ENCODE measurements around the gene LILRA6.
A peak's percentile ranks its signal among the peaks of the same experiment; 100 is the strongest.
"Not testable (repeated sequence)": the region's sequence is repeated elsewhere in the genome, so short reads cannot be mapped to it uniquely, and the experiment has no call there.

LILRA6 gene

DNA sequence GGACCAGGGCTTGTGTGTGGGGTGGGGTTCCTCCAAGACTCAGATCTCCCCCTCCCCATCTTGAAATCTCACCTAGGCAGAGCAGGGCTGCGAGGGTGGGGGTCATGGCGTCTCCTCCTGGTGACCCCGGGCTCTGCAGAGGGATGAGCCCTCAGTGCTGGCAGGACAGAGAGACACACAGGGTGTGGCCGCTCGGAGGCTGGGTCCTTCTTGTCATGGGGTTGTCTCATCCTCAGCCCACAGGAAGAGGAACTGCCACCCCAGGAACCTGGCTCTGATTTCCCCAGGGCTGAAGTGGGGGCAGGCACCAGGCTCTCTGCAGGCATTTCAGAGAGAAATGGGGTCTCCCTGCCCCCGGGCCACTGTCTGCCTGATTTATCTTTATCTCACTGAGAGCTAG lies at the start of gene LILRA6:
Gene LILRA6 (minus strand): TSS at position 145 of the 400 bp plus-strand sequence.
- not testable (repeated sequence) for DNase-seq

DNA sequence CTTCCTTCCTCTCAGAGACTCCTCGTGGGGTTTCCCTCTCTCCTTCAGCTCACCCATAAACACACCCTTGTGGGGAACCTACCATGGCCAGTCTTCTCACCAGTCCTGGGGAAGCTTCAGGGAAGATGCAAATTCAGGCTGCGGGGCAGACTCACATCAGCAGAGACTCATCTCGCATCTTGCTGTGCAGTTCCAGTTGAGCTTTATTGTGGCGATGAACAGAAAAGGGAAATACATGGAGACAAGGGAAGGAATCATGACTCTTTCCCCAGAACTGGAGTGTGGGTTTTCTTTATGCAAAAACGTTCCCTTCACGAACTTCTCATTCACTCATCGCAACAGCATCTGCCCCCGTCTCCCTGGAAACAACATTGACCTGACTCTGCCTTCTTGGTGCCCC lies 46.6 kb upstream of the LILRA6 start:
- DNase-seq: not testable (repeated sequence)

DNA sequence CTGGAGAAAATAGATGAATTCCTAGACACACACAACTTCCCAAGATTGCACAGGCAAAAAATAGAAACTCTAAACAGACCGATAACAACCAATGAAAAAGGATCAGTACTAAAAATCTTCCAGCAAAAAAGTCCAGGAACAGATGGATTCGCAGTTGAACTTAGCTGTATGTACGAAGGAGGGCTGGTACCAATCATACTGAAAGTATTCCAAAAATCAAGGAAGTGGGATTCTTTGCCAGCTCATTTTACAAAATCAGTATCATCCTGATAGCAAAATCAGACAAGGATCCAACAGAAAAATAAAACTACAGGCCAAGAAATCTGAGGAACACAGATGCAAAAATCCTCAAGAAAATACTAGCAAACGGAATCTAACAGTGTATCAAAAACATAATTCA lies 44.9 kb upstream of the LILRA6 start:
- DNase-seq: no peak

DNA sequence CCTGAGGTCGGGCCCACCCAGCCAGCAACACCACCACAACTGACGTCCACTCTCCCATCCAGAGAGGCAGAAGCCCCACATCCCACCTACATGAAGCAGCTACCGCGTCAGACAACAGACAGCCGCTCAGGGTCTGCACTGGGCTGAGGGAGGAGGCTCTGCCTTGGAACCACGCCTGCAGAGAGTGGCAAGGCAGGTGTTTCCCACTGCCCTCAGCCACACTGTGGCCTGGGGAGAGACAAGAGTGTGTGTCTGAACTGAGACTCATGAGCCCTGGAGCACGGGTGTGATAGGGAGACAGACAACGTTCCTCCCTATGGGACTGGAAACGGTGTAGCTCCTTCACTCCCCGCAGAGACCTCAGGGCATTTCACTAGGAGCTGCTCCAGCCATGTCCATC lies 43.7 kb upstream of the LILRA6 start:
- not testable (repeated sequence) for DNase-seq

DNA sequence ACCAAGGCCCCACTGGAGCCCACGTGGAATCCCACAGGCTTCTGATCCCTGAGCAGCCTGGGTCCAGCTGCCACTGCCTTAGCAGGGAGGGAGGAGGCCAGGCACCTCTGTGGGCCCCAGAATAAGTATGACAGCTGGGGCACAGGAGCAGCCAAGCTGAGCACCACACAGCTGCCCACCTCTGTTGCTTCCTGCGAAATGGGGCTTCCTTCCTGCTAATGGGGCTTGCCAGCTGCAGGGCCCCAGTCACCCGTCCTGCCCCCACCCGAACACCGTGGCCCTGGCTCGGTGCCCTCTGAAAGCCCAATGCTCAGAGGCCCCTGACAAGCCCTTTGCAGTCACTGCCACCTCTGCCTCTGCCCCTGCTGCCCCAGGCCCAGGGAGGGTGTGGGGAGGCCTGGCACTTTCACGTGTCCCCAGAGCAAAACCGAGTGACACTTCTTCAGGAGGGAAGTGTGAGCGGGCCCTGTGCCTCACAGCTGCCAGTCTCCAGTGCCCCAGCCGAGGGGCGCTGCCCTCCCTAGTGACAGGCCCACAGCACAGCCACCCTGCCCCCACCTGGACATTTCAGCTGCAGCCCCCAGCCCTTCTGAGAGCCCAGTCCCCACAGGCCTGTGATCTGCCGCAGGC lies 43.0 kb upstream of the LILRA6 start:
- not testable (repeated sequence) for DNase-seq

DNA sequence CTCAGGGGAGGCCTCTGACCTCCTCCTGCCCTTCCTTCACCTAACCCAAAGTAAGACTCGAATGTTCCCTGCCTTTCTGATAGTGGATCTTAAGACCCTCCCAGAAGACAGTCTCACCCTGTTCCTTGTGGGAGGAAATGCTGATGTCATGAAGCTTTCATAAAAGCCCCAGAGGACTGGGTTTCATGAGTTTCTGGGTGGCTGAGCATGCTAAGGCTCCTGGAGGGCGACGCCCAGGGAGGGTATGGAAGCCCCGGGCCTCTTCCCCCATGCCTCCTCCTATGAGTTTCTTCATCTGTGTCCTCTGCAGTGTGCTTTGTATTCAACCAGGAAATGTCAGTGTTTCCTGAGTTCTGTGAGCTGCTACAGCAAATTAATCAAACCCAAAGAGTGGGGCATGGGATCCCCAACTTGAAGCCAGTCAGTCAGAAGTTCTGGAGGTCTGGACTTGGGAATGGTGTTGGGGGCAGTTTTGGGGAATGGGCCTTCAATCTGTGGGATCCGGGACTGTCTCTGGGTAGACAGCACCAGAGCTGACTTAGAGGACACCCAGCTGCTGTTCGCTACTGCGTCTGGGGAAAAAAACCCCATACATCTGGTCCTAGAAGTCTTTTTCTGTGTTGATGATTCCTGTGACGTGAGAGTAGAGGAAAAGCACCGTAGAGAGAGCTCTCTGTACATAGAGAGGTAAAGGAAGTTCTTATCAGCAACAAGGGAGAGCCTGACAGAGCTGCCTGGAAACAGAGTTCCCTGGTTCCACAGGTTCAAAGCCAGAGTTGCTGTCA lies 40.3 kb upstream of the LILRA6 start:
- DNase-seq: no peak

DNA sequence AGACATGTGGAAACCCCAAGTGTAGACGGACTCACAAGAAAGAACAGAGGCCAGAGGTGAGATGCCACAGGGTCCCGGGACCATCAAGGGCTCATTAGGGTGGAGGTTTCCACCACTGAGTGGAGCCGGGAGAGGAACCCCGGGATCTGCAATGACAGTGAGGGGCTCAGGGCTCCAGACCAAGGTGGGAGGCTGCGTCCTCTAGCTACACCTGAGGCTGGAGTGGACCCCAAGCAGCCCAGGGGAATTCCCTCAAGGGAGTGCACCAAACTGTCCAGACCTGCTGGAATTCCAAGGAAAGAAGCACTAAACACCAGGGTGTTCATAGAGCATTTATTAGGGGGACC lies 39.1 kb upstream of the LILRA6 start:
- not testable (repeated sequence) for DNase-seq

DNA sequence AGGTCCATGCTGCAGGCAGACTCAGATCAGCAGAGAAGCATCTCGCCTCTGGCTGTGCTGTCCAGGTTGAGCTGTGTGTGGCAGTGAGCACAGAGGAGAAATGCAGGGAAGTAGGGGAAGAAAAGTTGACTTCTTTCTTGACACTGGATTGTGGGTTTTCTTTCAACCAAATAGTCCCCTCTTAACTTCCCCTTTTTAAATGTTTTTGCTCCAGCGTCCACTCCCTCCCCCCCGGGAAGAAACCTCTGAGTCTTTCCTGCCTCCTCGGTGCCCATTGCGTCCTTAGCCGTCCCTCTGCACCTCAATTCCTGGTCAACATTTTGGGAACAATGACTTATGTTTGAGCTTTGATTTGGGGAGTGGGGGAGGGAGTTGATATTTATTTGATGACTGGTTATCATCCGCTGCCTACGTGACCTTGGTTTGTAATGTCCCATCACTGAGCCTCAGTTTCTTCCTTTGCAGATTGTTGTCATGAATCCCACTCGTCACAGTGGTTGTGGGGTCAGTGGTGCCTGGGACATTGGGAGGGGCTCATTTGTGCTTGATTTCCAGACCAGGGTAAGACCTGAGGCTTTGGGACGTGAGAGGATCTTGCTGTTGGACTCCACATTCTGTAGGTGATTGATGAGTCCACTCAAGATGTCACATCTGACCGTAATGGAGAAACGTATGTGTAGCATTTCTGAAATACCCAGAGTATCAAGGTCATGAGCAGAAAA lies 38.6 kb upstream of the LILRA6 start, which contains the start of gene LILRB2:
Gene LILRB2 (minus strand): TSS at position 104 of the 722 bp plus-strand sequence. CDS start 614 bp downstream, outside the sequence.
- DNase-seq: no peak

DNA sequence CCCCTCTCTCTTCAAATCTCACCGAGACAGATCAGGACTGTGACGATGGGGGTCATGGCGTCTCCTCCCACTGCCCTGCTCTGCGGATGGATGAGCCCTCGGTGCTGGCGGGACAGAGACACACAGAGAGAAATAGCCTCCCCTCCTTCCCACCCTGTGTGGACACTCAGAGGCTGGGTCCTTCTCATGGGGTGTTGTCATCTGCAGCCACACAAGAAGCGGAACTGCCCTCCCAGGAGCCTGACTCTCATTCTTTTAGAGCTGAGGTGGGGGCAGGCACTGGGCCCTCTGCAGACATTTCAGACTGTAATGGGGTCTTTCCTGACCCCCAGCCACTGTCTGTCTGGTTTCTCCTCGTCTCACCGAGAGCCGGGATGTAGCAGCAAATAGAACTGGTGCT lies 37.9 kb upstream of the LILRA6 start:
- not testable (repeated sequence) for DNase-seq

DNA sequence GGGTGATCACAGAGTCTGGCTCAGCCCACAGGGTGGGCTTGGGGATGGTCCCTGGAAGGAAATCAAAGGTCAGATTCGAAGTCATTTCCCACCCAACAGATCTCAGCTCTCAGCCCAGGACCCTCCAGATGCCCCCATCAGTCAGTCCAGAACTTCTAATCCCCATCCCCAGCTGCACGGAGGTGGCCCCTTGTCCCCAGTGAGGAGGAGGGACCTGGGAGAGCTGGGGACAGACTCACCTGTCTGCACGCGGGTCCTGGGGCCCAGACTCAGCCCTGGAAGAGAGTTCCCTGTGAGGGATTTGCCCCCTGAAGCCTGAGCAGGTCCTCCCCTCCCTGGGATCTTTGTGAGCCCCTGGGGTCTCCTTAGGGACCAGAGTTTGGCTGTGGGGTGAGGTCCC lies 37.4 kb upstream of the LILRA6 start:
- DNase-seq: not testable (repeated sequence)

DNA sequence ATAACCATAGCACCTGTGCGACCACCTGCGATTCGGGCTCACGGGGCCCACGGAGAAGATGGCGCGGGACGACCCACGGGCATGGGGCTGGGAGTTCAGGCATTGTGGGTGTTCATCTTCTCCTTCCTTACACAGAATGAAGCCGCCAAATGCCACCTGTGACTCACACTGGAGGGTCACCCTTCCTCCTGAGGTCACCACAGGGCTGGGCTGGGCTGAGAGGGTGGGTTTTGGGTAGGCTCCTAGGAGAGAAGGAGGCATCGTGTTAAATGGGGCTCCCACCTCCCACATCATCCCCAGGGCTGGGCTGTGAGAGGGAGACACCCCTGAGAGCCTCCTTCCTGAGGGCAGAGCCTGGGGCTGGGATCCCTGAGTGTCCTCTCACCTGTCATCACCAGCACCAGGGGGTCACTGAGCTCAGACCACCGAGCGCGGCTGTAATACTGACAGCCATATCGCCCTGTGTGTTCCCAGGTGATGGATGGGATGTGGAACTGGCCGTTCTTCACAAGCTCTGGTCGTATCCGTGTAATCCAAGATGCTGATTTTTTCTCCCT lies 36.9 kb upstream of the LILRA6 start:
- no peak for DNase-seq

DNA sequence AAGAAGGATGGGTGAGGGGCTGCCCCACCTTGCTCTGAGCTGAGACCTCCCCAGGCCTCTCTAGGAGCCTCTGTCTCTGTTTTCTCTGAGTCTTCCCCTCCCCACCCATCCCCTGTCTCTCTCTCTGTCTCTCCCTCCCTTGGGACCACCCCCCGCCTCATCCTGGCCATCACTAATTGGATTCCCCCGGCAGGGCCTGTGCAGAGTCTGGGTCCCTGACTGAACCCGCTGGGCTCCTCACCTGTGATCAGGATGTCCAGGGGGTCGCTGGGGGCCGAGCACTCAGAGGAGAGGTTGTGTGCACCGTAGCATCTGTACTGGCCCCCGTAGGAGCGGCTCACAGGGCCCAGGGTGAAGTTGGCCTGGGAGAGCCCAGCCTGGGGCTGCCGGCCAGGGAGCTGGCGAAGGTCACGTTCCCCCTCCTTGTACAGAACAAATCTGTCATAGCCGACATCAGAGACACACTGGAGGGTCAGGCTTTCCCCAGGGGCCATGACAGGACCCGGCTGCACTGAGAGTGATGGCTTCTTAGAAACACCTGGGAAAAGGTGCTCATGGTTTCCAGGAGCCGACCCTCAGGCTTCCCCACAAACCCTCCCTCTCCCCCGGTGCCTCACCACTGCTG lies 36.1 kb upstream of the LILRA6 start:
- not testable (repeated sequence) for DNase-seq

DNA sequence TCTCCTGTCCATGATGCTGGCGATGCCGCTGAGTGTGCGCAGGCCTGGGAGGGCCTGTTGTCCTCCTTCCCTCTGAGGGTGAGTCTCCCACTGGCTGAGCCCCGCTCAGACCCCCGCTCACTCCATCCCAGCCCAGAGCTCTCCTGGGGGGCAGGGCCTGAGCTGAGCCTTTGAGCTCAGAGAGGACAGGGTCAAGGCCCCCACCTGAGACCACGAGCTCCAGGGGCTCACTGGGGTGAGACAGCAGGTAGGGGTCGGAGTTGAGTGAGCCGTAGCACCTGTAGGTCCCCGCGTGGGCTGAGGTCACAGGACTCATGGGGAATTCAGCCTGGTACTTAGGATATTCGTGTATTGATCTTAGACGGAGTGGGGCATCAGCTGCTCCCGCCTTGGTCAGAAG lies 35.5 kb upstream of the LILRA6 start:
- not testable (repeated sequence) for DNase-seq

DNA sequence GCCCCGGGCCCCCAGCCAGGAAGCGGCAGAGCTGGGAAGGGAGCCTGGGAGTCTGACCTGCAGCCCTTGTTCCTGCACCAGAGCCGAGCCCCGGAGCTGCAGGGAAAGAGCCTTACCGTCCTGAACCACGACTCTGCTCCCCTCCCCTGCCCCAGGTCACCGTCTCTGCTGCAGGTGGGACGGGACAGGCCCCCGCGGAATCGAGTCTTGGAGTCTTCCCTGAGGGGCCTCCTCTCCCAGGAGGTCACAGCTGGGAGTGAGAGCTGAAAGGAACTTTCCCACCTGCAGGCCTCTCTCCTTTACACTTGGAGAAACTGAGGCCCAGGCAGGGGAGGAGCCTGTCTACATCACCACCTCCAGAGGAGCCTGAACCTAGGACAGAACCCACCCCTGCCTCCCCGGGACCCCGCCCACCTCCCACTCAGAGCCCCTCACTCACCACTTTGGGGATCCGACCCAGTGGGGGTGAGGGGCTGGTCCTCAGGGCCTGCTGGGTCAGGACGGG lies 34.6 kb upstream of the LILRA6 start:
- not testable (repeated sequence) for DNase-seq

DNA sequence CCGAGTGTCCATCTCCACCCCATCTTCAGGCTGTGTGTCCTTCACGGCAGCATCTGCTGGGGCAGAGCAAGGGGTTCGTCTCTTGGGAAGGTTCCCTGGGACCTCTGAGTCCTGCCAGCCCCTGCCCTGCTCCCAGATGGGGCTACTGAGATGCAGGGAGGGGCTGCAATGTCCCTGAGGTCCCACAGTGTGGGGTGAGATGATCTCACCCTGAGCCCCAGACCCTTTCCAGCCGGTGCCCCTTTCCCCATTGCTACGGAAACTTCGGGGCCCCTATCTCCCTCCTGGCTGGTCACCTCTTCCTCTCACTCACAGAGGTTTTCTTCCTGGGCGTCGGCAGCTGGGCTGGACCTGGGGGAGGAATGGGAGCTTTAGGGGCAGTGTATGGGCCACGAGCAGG lies 33.4 kb upstream of the LILRA6 start:
- DNase-seq: no peak

DNA sequence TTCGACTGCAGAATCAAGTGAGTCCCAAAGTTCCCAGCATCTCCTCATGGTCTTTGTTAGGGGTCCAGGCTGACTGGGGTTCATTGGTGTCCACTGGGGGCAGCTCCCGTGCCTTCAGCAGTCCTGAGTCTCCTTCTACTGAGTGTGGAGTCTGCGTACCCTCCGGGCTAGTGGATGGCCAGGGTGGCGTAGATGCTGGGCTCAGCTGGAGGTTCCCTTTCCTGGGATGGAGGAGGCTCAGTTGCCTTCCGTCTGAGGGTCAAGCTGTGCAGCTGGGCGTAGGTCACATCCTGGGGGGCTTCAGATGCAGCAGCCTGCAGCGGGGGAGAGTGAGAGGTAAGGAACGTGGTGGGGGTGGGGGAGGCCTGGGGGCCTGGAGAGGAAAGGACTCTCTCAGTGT lies 31.9 kb upstream of the LILRA6 start:
- not testable (repeated sequence) for DNase-seq

DNA sequence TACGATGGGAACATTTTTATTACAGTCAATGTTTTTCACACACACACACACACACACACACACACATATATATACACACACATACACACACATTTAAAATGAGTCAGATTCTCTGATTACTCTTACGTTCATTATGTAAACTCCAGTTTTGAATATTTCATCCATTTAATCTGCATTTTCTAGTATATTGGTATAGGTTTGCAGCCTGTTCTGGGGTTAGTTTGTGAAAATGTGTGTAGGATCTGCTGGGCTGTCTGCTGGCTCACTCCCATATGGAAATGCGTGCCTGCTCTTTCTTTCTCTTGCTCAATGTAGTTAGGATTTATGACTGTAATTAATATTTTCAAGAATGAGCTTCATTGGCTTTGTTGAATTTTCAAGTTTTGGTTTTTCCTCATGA lies 31.2 kb upstream of the LILRA6 start:
- no peak for DNase-seq

DNA sequence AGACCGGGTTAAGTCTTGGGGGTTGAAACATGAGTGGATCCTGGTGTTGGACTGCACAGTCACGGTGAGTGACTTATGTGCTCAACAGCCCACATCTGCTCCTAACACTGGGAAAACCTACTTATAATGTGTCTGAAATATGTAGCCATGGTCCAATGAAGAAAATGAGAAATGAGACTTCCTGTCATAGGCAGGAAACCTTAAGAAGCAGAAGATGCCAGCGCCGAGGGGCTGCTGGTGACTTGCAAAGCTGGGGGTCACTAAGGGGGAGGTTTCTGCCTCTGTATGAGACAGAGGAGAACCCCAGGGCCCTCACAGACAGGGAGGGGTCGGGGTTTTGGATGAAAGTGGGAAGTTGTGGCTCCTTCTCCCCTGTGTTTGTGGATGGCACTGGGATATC lies 29.6 kb upstream of the LILRA6 start:
- DNase-seq: not testable (repeated sequence)

DNA sequence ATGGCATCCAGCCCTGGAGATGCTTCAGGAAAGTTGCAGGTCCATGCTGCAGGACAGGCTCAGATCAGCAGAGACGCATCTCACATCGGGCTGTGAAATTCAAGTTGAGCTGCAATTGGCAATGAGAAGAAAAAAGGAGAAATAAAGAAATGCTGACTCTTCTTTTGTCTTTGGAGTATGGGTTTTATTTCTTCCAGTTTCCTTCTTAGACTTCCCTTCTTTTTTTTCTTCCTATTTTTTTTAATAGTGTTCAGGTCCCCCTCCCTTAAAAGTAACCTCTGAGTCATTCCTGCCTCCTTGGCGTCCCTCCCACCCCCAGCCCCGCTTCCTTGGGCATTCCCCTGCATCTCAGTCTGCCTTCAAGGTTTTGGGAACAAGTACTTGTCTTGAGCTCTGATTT lies 29.0 kb upstream of the LILRA6 start:
- DNase-seq: not testable (repeated sequence)

DNA sequence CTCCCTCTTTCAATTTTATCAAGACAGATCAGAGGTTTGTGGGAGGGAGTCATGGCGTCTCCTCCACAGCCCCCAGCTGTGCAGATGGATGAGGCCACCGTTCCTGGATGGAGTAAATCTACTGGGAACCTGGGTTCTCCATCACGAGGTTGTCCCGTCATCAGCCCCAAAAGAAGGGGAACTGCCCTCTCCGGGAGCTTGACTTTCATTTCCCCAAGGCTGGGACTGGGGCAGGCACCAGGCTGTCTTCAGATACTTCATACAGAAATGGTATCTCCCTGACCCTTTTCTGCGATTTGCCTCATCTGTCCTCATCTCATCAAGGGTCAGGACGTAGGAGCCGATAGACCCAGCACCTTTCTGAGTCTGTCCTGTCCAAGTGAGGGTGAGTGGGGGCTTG lies 28.5 kb upstream of the LILRA6 start:
- no peak for DNase-seq

DNA sequence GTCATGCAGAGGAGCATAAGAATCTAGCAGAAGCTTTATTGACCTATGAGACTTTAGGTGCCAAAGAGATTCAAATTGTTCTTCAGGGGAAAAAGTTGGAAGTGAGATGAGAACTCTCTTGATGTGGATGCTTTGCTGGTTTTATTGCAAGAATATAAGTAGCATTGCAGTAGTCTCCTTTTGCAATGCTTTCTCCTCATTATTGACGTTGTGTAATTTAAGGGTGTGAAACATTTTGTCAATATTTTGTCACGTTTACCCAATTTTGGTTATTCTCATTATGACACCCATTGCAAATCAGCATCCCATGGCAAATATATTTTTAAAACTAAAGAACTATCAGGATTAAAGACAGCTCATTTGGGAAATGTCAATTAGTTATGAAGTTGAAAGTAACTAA lies 26.3 kb upstream of the LILRA6 start:
- DNase-seq: no peak

DNA sequence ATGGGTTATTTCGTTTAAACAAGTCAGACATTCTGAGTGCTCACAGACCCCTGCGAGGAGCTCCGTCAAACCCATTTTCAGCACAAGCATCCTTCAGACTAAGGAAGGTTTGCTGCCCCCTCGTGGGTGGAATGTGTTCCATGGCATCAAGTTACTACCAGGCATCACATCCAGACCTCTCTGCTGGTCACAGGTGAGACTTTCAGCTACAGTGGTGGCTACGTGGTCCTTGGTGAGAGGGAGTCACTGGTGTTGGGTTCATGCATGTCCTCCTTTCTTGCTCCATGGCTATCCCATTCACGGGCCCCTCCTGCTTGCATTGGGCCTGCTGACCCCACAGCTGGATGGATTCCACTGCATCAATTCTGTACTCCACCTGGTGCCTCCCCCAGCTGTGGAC lies 23.5 kb upstream of the LILRA6 start:
- peak; percentile 33 for DNase-seq

DNA sequence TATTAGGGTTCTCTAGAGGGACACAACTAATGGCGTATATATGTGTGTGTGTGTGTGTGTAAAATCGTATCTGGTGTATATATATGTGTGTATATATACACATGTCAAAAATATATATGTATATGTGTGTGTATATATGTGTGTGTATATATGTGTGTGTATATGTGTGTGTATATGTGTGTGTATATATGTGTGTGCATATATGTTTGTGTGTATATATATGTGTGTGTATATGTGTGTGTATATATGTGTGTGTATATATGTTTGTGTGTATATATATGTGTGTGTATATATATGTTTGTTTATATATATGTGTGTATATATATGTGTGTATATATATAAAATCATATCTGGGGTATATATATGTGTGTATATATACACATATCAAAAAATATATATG lies 19.9 kb upstream of the LILRA6 start:
- no peak for DNase-seq

Data from activated effector memory CD4-positive, alpha-beta T cell treated with Interleukin-2 at 50 U/mL for 16 hours (primary cell).